Activated CD8-positive, alpha-beta memory T cell treated with anti-CD3 and anti-CD28 coated beads, Interleukin-2, amount 10 ng/mL, durations not matched to agents 7 days and 5 days (primary cell): ENCODE results near the gene ARPIN. TPM values are rescaled to one million over a fixed set of nuclear protein-coding genes. Genes with fewer than 3 reads are reported as not detected.
A peak's percentile ranks its signal among the peaks of the same experiment; 100 is the strongest.
"Not testable (repeated sequence)": the region's sequence is repeated elsewhere in the genome, so short reads cannot be mapped to it uniquely, and the experiment has no call there.

Experiments used
- ATAC-seq: fragments of 150-1000 bp; cut with Tn5 transposase; one replicate; pipeline ENCODE4 v1.10.0; 2021; ENCODE audit warnings: moderate library complexity
- CTCF ChIA-PET: fragments of 350-600 bp; sonication (Branson Sonifier 250); formaldehyde crosslinking; loops from one replicate; lab custom pipeline; 2021; ENCODE audit warnings: antibody characterized with exemption; lab: Charles Lee
- DNase-seq: peaks from one replicate; pipeline ENCODE4 v3.0.0-alpha.2; 2020
- H3K27ac Mint-ChIP-seq: one replicate; pipeline ENCODE4 v1.8.0; 2021; ENCODE audit warnings: mild to moderate bottlenecking, mixed read lengths
- H3K27me3 Mint-ChIP-seq: one replicate; pipeline ENCODE4 v1.8.0; 2021; ENCODE audit warnings: mixed read lengths
- H3K36me3 Mint-ChIP-seq: one replicate; pipeline ENCODE4 v1.8.0; 2021; ENCODE audit warnings: mild to moderate bottlenecking, mixed read lengths
- H3K4me1 Mint-ChIP-seq: one replicate; pipeline ENCODE4 v1.8.0; 2021; ENCODE audit warnings: mixed read lengths
- H3K4me3 Mint-ChIP-seq: one replicate; pipeline ENCODE4 v1.8.0; 2021; ENCODE audit warnings: mild to moderate bottlenecking, moderate library complexity, mixed read lengths
- H3K9me3 Mint-ChIP-seq: one replicate; pipeline ENCODE4 v1.8.0; 2022; ENCODE audit warnings: low read depth, mixed read lengths
- total RNA-seq, 2 experiments: library from RNA; stranded (reverse); gene quantifications; one replicate each; pipeline ENCODE4 v1.2.3, GENCODE V29; 2021

ARPIN gene
- total RNA-seq, 2 experiments from 2014 or later: not detected

- DNase-seq (no peak), ATAC-seq (no peak)
- Mint-ChIP-seq H3K4me3 (no peak overlapping the region), H3K9me3 (no peaks in the 10 kb centered on the region), H3K27ac (no peak overlapping the region), H3K27me3 (no peaks in the 10 kb centered on the region), H3K36me3 (peaks cover 13% of the 10 kb centered on the region), H3K4me1 (peaks cover 12% of the 10 kb centered on the region)
- CTCF ChIA-PET: interaction anchor here (1.6 to 2.3 kb wide), 2 partner anchors 14 to 100 kb away, joined by 5 to 8 read pairs; no protein-coding TSS in a partner anchor
Observed at GRCh38 chr15:89860891-89861290, 51.9 kb downstream of the ARPIN start.

GRCh38 chr15:89860431-89860830, 52.3 kb downstream of the ARPIN start:
- H3K4me1 Mint-ChIP-seq: peaks cover 12% of the 10 kb centered on the region
- no peaks in the 10 kb centered on the region for H3K9me3 Mint-ChIP-seq
- H3K4me3 Mint-ChIP-seq: no peak overlapping the region
- DNase-seq (no peak), ATAC-seq (no peak)
- no peaks in the 10 kb centered on the region for H3K27me3 Mint-ChIP-seq
- peaks cover 11% of the 10 kb centered on the region for H3K36me3 Mint-ChIP-seq
- peak overlapping the region; percentile 56 for H3K27ac Mint-ChIP-seq
- CTCF ChIA-PET: interaction anchor here (1.6 to 2.3 kb wide), 2 partner anchors 15 to 100 kb away, joined by 5 to 8 read pairs; no protein-coding TSS in a partner anchor

GRCh38 chr15:89858661-89859458, 53.9 kb downstream of the ARPIN start:
- Mint-ChIP-seq H3K27ac (no peak overlapping the region), H3K27me3 (no peaks in the 10 kb centered on the region), H3K4me3 (no peak overlapping the region), H3K36me3 (peaks cover 11% of the 10 kb centered on the region), H3K4me1 (peaks cover 12% of the 10 kb centered on the region), H3K9me3 (no peaks in the 10 kb centered on the region)
- DNase-seq (no peak), ATAC-seq (no peak)
- CTCF ChIA-PET: no interaction called here

DNA sequence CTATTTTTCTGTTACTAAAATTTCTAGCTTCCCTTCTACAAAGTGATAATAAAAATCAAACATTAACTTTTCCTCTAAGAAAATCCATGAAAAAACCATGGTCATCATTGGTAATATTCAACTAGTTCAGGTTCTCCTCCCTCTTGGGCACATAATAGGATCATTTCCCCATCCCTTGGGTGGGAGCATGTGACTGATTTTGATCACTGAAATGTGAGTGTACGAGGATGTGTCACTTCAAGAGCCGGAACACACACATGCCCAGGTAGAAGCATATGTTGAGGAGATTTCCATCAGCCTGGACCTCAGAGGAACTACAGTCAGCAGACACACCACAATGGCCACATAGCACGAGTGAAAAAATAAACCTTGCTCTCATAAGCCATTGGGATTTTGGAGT, 55.1 kb downstream of the ARPIN start:
- H3K27ac Mint-ChIP-seq: no peak overlapping the region
- DNase-seq (no peak), ATAC-seq (no peak)
- H3K9me3 Mint-ChIP-seq: no peaks in the 10 kb centered on the region
- peaks cover 12% of the 10 kb centered on the region for H3K4me1 Mint-ChIP-seq
- H3K36me3 Mint-ChIP-seq: peaks cover 11% of the 10 kb centered on the region
- CTCF ChIA-PET: interaction anchor here (0.7 to 1.2 kb wide), 2 partner anchors 9 to 1441 kb away, joined by 3 to 4 read pairs; no protein-coding TSS in a partner anchor
- no peak overlapping the region for H3K4me3 Mint-ChIP-seq
- no peaks in the 10 kb centered on the region for H3K27me3 Mint-ChIP-seq

DNA sequence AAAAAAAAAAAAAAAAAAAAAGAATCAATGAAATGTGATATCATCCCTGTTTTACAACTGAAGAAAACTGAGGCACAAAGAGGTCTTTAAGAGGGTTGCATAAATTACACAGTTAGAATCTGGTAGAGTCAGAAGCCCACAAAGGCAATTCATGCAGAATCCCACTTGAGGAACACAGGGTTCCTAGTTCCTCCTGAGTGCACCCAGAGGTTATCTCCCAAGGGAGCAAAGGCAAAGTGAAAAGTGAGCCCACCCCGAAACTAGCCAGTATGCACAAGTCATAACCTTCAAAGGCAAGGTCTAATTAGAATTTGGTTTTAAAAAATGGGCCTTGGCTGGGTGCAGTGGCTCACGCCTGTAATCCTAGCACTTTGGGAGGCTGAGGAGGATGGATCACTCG, 56.8 kb downstream of the ARPIN start:
- DNase-seq: no peak
- H3K36me3 Mint-ChIP-seq: peaks cover 13% of the 10 kb centered on the region

DNA sequence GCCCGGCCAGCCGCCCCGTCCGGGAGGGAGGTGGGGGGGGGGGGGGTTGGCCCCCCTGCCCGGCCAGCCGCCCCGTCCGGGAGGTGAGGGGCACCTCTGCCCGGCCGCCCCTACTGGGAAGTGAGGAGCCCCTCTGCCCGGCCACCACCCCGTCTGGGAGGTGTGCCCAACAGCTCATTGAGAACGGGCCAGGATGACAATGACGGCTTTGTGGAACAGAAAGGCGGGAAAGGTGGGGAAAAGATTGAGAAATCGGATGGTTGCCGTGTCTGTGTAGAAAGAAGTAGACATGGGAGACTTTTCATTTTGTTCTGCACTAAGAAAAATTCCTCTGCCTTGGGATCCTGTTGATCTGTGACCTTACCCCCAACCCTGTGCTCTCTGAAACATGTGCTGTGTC, 57.9 kb downstream of the ARPIN start:
- H3K4me3 Mint-ChIP-seq, H3K9me3 Mint-ChIP-seq, DNase-seq, H3K27ac Mint-ChIP-seq, ATAC-seq, H3K27me3 Mint-ChIP-seq, CTCF ChIA-PET, H3K4me1 Mint-ChIP-seq: not testable (repeated sequence)
- peaks cover 13% of the 10 kb centered on the region for H3K36me3 Mint-ChIP-seq

More for the DNA sequence above, 56.8 kb downstream of the ARPIN start:
- no peak overlapping the region for H3K4me3 Mint-ChIP-seq
- no peak for ATAC-seq
- no peak overlapping the region for H3K27ac Mint-ChIP-seq
- H3K9me3 Mint-ChIP-seq: no peaks in the 10 kb centered on the region
- no peaks in the 10 kb centered on the region for H3K27me3 Mint-ChIP-seq
- CTCF ChIA-PET: interaction anchor here (0.7 kb wide), 2 partner anchors 23 to 83 kb away, joined by 3 to 4 read pairs; no protein-coding TSS in a partner anchor
- H3K4me1 Mint-ChIP-seq: peaks cover 17% of the 10 kb centered on the region

DNA sequence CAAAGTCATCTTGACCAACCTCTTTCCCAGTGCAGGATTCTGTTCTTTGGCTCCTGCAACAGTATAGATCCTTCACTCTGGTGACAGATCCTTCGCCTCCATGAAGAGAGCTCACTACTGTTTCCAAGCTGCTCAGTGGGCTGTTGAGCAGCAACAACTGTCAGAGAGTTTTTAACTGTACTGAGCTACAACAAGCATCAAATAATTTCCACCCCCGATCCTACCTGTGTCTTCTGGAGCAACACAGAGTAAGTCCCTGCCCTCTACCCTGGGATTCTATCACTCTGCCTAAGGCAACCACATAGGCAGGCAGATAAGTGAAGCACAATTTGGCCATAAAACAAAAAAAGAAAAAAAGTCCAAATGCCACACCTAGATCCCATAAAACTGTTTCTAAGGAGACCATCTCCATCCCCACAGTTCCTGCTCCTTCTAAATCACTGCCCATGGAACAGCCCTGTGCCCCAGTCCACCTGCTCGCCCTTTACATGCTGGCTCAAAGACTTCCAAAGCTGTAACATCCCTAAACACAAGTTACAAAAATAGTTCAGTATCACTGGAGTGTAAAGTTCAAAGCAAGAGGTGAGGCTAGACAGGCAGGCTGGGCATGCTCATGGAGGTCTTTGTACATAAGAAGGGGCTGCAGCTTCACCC, 60.3 kb downstream of the ARPIN start:
- Mint-ChIP-seq H3K36me3 (peaks cover 12% of the 10 kb centered on the region), H3K27me3 (no peaks in the 10 kb centered on the region), H3K27ac (no peak overlapping the region), H3K4me1 (peaks cover 8% of the 10 kb centered on the region), H3K9me3 (no peaks in the 10 kb centered on the region), H3K4me3 (no peak overlapping the region)
- CTCF ChIA-PET: interaction anchor here (0.9 kb wide), 1 partner anchor 91 kb away, joined by 3 read pairs; no protein-coding TSS in a partner anchor
- DNase-seq (no peak), ATAC-seq (no peak)

- Mint-ChIP-seq H3K4me3 (no peak overlapping the region), H3K36me3 (peaks cover 9% of the 10 kb centered on the region), H3K9me3 (no peaks in the 10 kb centered on the region), H3K4me1 (peaks cover 8% of the 10 kb centered on the region), H3K27ac (no peak overlapping the region), H3K27me3 (no peaks in the 10 kb centered on the region)
- CTCF ChIA-PET: interaction anchor here (0.9 kb wide), 1 partner anchor 91 kb away, joined by 3 read pairs; no protein-coding TSS in a partner anchor
- ATAC-seq (no peak), DNase-seq (no peak)
Observed at GRCh38 chr15:89851673-89852341, 60.9 kb downstream of the ARPIN start.

DNA sequence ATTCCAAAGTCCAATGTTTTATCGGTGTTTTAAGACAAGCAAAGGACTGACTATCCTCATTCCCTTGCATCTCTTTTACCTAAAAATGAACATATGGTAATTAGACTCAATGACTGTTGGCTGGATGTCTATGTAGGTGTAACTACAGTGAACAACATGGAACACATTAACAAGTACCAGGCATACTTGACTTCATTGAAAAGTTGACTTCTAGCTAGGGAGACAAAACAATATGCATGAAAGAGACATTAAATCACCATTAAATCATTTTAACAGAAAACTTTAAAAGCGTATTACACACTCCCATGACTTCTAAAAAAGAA, 63.8 kb downstream of the ARPIN start:
- H3K27me3 Mint-ChIP-seq: no peaks in the 10 kb centered on the region
- no peak overlapping the region for H3K4me3 Mint-ChIP-seq
- DNase-seq: no peak
- no peak overlapping the region for H3K27ac Mint-ChIP-seq
- peaks cover 9% of the 10 kb centered on the region for H3K36me3 Mint-ChIP-seq
- no peak for ATAC-seq
- no peaks in the 10 kb centered on the region for H3K9me3 Mint-ChIP-seq
- peaks cover 18% of the 10 kb centered on the region for H3K4me1 Mint-ChIP-seq
- CTCF ChIA-PET: interaction anchor here (0.8 to 1.8 kb wide), 3 partner anchors 8 to 88 kb away, joined by 3 to 9 read pairs (median 4); no protein-coding TSS in a partner anchor

GRCh38 chr15:89847101-89847500, 65.7 kb downstream of the ARPIN start:
- H3K4me1 Mint-ChIP-seq: peaks cover 16% of the 10 kb centered on the region
- no peak for ATAC-seq
- no peak overlapping the region for H3K27ac Mint-ChIP-seq
- no peaks in the 10 kb centered on the region for H3K9me3 Mint-ChIP-seq
- no peak overlapping the region for H3K4me3 Mint-ChIP-seq
- peaks cover 7% of the 10 kb centered on the region for H3K36me3 Mint-ChIP-seq
- CTCF ChIA-PET: interaction anchor here (0.6 to 1.2 kb wide), 2 partner anchors 29 to 1302 kb away, joined by 3 to 4 read pairs; no protein-coding TSS in a partner anchor
- DNase-seq: no peak
- H3K27me3 Mint-ChIP-seq: no peaks in the 10 kb centered on the region

- Mint-ChIP-seq H3K27ac (no peak overlapping the region), H3K27me3 (no peaks in the 10 kb centered on the region), H3K9me3 (no peaks in the 10 kb centered on the region), H3K4me1 (peaks cover 11% of the 10 kb centered on the region), H3K4me3 (no peak overlapping the region), H3K36me3 (peaks cover 4% of the 10 kb centered on the region)
- ATAC-seq (no peak), DNase-seq (no peak)
- CTCF ChIA-PET: interaction anchor here (1.3 kb wide), 1 partner anchor 29 kb away, joined by 4 read pairs; no protein-coding TSS in a partner anchor
Observed at GRCh38 chr15:89845305-89845893, 67.4 kb downstream of the ARPIN start.
